ENCODE results near the gene VCL. TPM values are rescaled to one million over a fixed set of nuclear protein-coding genes. Genes with fewer than 3 reads are reported as not detected.

Gene VCL
- total and polyA plus RNA-seq, 4 donors, result 4.3 to 37.8 (median 17.3) TPM

DNA sequence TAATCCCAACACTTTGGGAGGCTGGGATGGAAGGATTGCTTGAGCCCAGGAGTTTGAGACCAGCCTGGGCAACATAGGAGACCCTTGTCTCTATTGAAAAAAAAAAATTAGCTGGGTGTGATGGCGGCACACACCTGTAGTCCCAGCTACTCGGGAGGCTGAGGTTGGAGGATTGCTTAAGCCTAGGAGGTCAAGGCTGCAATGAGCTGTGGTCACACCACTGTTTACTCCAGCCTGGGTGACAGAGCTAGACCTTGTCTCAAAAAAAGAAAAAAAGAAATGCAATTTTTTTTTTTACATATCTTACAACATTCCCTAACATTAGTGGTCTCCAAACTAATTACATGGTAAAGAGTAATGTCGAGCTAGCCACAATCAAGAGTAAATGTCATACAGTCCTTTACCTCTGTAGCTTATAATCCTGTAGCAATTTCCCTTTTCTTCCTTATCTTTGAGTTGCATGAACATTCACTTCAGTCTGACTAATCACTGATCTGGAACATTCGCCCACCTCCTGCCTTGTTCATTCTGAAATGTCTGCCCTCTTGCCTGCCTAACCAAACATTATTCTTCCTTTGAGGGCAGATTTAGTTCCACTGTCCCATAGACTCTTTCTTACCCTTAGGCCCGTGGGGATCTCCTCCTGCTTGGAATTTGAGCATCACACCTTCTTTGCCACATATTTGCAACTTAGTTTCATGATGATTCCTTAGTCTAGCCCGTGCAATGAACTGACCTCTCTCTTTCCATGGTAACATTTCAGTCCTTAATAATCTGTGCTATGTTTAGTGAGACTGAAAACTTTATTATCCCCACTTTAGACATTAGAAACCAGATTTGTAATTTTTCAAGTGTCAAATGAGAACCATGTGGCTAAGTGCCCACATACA, 4.8 kb upstream of the VCL start:
- Histone ChIP-seq H3K27me3 (ENCODE audit: control insufficient read depth in 4 of 4, insufficient read depth in 4 of 4, low read length in 3 of 4) (no peaks in the 10 kb centered on the region), H3K4me1 (ENCODE audit: control insufficient read depth in 4 of 4, insufficient read depth in 4 of 4, low read length in 3 of 4) (peaks cover 0 to 4% (median 2%) of the 10 kb centered on the region in 4 donors), H3K9ac (ENCODE audit: low read depth in 1 of 2, low read length in 2 of 2) (no peak overlapping the region), H3K27ac (ENCODE audit: low read depth in 1 of 2, low read length in 2 of 2) (peak overlapping the region in 1 of 2 donors; percentile 1), H3K4me3 (ENCODE audit: low read depth in 1 of 3, low read length in 3 of 3) (no peak overlapping the region), H3K36me3 (ENCODE audit: control insufficient read depth in 4 of 4, insufficient read depth in 3 of 4, low read depth in 1 of 4, low read length in 3 of 4) (no peaks in the 10 kb centered on the region), H3K9me3 (ENCODE audit: control insufficient read depth in 4 of 4, low read length in 3 of 4) (no peaks in the 10 kb centered on the region)
- TF ChIP-seq MAX (IDR thresholded peaks at IDR 0.05) (no peak), ATF3 (IDR thresholded peaks at IDR 0.05) (no peak), HNF4G (IDR thresholded peaks at IDR 0.05) (no peak)
- 76% methylated on average over 6 of the region's 6 CpGs for WGBS
- DNase-seq (ENCODE audit: low spot score), result no peak

- Histone ChIP-seq H3K4me3 (ENCODE audit: low read depth in 1 of 3, low read length in 3 of 3) (no peak overlapping the region), H3K27me3 (ENCODE audit: control insufficient read depth in 4 of 4, insufficient read depth in 4 of 4, low read length in 3 of 4) (no peaks in the 10 kb centered on the region), H3K27ac (ENCODE audit: low read depth in 1 of 2, low read length in 2 of 2) (no peak overlapping the region), H3K9me3 (ENCODE audit: control insufficient read depth in 4 of 4, low read length in 3 of 4) (no peaks in the 10 kb centered on the region), H3K36me3 (ENCODE audit: control insufficient read depth in 4 of 4, insufficient read depth in 3 of 4, low read depth in 1 of 4, low read length in 3 of 4) (no peaks in the 10 kb centered on the region), H3K9ac (ENCODE audit: low read depth in 1 of 2, low read length in 2 of 2) (no peak overlapping the region), H3K4me1 (ENCODE audit: control insufficient read depth in 4 of 4, insufficient read depth in 4 of 4, low read length in 3 of 4) (peaks cover 0 to 12% (median 7%) of the 10 kb centered on the region in 4 donors)
- TF ChIP-seq FOXA1 (IDR thresholded peaks at IDR 0.05) (no peak), NR2F2 (IDR thresholded peaks at IDR 0.05) (no peak), HNF4A (conservative IDR thresholded peaks at IDR 0.05) (no peak), SP1 (IDR thresholded peaks at IDR 0.05) (no peak), CTCF (IDR thresholded peaks at IDR 0.05; ENCODE audit: low read depth, low read length, missing input control) (no peak)
- no peak for DNase-seq (ENCODE audit: low spot score)
- WGBS, result 90% methylated on average over 2 of the region's 2 CpGs
Measured at GRCh38 chr10:73995035-73995358, 2.9 kb upstream of the VCL start.

GRCh38 chr10:73997461-73997786, 492 bp upstream of the VCL start:
- under 1% methylated on average over 11 of the region's 11 CpGs for WGBS
- H3K9me3 ChIP-seq (ENCODE audit: control insufficient read depth in 4 of 4, low read length in 3 of 4), result no peaks in the 10 kb centered on the region
- H3K4me3 ChIP-seq (ENCODE audit: low read depth in 1 of 3, low read length in 3 of 3), result peak overlapping the region; percentile 64 to 92 (median 73)
- H3K9ac ChIP-seq (ENCODE audit: low read depth in 1 of 2, low read length in 2 of 2), result peak overlapping the region; percentile 62 to 93
- DNase-seq (ENCODE audit: low spot score), result no peak
- H3K4me1 ChIP-seq (ENCODE audit: control insufficient read depth in 4 of 4, insufficient read depth in 4 of 4, low read length in 3 of 4), result peaks cover 0 to 13% (median 7%) of the 10 kb centered on the region in 4 donors
- no peaks in the 10 kb centered on the region for H3K36me3 ChIP-seq (ENCODE audit: control insufficient read depth in 4 of 4, insufficient read depth in 3 of 4, low read depth in 1 of 4, low read length in 3 of 4)
- no peaks in the 10 kb centered on the region for H3K27me3 ChIP-seq (ENCODE audit: control insufficient read depth in 4 of 4, insufficient read depth in 4 of 4, low read length in 3 of 4)
- peak overlapping the region; percentile 80 to 96 for H3K27ac ChIP-seq (ENCODE audit: low read depth in 1 of 2, low read length in 2 of 2)
- TF ChIP-seq, protein P1, sequence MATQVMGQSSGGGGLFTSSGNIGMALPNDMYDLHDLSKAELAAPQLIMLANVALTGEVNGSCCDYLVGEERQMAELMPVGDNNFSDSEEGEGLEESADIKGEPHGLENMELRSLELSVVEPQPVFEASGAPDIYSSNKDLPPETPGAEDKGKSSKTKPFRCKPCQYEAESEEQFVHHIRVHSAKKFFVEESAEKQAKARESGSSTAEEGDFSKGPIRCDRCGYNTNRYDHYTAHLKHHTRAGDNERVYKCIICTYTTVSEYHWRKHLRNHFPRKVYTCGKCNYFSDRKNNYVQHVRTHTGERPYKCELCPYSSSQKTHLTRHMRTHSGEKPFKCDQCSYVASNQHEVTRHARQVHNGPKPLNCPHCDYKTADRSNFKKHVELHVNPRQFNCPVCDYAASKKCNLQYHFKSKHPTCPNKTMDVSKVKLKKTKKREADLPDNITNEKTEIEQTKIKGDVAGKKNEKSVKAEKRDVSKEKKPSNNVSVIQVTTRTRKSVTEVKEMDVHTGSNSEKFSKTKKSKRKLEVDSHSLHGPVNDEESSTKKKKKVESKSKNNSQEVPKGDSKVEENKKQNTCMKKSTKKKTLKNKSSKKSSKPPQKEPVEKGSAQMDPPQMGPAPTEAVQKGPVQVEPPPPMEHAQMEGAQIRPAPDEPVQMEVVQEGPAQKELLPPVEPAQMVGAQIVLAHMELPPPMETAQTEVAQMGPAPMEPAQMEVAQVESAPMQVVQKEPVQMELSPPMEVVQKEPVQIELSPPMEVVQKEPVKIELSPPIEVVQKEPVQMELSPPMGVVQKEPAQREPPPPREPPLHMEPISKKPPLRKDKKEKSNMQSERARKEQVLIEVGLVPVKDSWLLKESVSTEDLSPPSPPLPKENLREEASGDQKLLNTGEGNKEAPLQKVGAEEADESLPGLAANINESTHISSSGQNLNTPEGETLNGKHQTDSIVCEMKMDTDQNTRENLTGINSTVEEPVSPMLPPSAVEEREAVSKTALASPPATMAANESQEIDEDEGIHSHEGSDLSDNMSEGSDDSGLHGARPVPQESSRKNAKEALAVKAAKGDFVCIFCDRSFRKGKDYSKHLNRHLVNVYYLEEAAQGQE (IDR thresholded peaks at IDR 0.05), result no peak
- TF ChIP-seq GABPA (IDR thresholded peaks at IDR 0.05 in 1 of 2, conservative IDR thresholded peaks at IDR 0.05 in 1 of 2), result no peak
- TF ChIP-seq RXRA (IDR thresholded peaks at IDR 0.05), result no peak
- TF ChIP-seq JUND (IDR thresholded peaks at IDR 0.05), result no peak
- no peak for TF ChIP-seq TAF1 (conservative IDR thresholded peaks at IDR 0.05)
- no peak for TF ChIP-seq YY1 (IDR thresholded peaks at IDR 0.05)
- TF ChIP-seq CTCF (IDR thresholded peaks at IDR 0.05; ENCODE audit: low read depth, low read length, missing input control), result no peak
- TF ChIP-seq, protein P2, sequence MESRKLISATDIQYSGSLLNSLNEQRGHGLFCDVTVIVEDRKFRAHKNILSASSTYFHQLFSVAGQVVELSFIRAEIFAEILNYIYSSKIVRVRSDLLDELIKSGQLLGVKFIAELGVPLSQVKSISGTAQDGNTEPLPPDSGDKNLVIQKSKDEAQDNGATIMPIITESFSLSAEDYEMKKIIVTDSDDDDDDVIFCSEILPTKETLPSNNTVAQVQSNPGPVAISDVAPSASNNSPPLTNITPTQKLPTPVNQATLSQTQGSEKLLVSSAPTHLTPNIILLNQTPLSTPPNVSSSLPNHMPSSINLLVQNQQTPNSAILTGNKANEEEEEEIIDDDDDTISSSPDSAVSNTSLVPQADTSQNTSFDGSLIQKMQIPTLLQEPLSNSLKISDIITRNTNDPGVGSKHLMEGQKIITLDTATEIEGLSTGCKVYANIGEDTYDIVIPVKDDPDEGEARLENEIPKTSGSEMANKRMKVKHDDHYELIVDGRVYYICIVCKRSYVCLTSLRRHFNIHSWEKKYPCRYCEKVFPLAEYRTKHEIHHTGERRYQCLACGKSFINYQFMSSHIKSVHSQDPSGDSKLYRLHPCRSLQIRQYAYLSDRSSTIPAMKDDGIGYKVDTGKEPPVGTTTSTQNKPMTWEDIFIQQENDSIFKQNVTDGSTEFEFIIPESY (IDR thresholded peaks at IDR 0.05), result no peak
- no peak for TF ChIP-seq EGR1 (IDR thresholded peaks at IDR 0.05; ENCODE audit: low read depth in 2 of 2)
- no peak for TF ChIP-seq NR2F2 (IDR thresholded peaks at IDR 0.05)
- no peak for TF ChIP-seq FOXA2 (IDR thresholded peaks at IDR 0.05)
- no peak for TF ChIP-seq ATF3 (IDR thresholded peaks at IDR 0.05)
- no peak for TF ChIP-seq FOXA1 (IDR thresholded peaks at IDR 0.05)
